ENCODE measurements around the gene PTPRA.
A peak's percentile ranks its signal among the peaks of the same experiment; 100 is the strongest.
"Not testable (repeated sequence)": the region's sequence is repeated elsewhere in the genome, so short reads cannot be mapped to it uniquely, and the experiment has no call there.

The PTPRA gene

DNA sequence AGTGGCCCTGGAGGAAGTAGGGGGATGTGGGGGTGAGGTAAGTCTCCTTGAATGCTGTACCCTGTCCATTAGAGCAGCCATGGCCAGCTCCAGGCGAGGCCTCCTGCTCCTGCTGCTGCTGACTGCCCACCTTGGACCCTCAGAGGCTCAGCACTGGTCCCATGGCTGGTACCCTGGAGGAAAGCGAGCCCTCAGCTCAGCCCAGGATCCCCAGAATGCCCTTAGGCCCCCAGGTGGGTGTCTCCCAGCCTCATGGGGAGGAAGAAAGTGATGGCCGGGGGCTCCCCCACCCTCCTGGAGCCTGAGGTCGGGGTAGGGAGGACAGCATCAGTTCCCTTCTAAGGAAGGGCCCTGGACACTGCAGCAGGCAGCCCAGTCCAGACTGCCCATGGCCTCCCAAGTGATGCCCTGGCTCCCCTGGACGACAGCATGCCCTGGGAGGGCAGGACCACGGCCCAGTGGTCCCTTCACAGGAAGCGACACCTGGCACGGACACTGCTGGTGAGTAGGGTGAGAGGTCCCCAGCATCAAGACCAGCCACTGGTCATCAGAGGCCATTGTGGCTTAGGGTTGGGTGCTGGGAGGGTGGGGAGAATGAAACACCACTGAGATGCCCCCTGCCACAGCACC lies 171.2 kb downstream of the PTPRA start:
- H3K9ac ChIP-seq (ENCODE audit: low read depth, low read length), result no peak overlapping the region
- peaks cover 21% of the 10 kb centered on the region for H3K4me1 ChIP-seq (ENCODE audit: control insufficient read depth, insufficient read depth, low read length)
- H3K4me3 ChIP-seq (ENCODE audit: low read depth, low read length), result no peak overlapping the region
- H3K27ac ChIP-seq (ENCODE audit: low read depth, low read length), result no peak overlapping the region
- H3K36me3 ChIP-seq (ENCODE audit: control insufficient read depth, insufficient read depth, low read length), result peaks cover 31% of the 10 kb centered on the region
- no peaks in the 10 kb centered on the region for H3K9me3 ChIP-seq (ENCODE audit: control insufficient read depth, insufficient read depth, low read length)
- no peaks in the 10 kb centered on the region for H3K27me3 ChIP-seq (ENCODE audit: control insufficient read depth, insufficient read depth, low read length)

DNA sequence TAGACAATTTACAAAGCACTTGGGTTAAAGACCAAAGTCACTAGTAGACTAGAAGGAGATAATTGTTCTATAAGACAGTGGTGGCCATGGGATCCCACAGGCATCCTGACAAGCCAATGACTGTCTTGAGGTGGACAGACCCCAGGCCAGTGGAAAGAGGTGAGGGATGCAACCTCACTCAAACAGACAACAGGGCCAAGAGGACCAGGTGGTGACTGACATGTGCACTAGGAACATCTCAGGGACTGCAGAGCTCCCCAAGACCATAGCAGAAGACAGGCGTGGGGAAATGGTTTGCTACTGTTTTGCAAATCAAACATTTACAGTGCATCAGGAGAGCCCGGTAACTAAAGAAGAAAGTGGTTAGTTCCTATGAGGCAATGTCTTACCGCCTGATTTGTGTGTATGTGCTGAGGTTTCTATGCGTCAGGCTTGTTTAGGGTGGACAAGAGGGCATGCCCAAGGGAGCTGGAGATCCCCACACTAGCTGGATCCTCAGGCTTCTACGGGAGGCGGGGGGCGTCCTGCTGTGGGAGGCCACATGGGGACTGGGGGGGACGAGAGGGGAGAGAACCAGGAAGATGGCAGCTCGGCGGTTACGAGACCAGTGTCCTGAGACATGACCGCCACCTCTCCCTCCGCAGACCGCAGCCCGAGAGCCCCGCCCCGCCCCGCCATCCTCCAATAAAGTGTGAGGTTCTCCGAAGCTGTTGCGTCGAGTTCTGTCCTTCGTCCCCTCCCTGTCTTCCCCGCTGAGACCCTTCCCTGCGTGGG lies 171.9 kb downstream of the PTPRA start:
- peaks cover 21% of the 10 kb centered on the region for H3K4me1 ChIP-seq (ENCODE audit: control insufficient read depth, insufficient read depth, low read length)
- H3K4me3 ChIP-seq (ENCODE audit: low read depth, low read length), result peak overlapping the region; percentile 95
- H3K9me3 ChIP-seq (ENCODE audit: control insufficient read depth, insufficient read depth, low read length), result no peaks in the 10 kb centered on the region
- H3K36me3 ChIP-seq (ENCODE audit: control insufficient read depth, insufficient read depth, low read length), result peaks cover 30% of the 10 kb centered on the region
- peak overlapping the region; percentile 67 for H3K27ac ChIP-seq (ENCODE audit: low read depth, low read length)
- H3K9ac ChIP-seq (ENCODE audit: low read depth, low read length), result peak overlapping the region; percentile 86
- H3K27me3 ChIP-seq (ENCODE audit: control insufficient read depth, insufficient read depth, low read length), result no peaks in the 10 kb centered on the region

DNA sequence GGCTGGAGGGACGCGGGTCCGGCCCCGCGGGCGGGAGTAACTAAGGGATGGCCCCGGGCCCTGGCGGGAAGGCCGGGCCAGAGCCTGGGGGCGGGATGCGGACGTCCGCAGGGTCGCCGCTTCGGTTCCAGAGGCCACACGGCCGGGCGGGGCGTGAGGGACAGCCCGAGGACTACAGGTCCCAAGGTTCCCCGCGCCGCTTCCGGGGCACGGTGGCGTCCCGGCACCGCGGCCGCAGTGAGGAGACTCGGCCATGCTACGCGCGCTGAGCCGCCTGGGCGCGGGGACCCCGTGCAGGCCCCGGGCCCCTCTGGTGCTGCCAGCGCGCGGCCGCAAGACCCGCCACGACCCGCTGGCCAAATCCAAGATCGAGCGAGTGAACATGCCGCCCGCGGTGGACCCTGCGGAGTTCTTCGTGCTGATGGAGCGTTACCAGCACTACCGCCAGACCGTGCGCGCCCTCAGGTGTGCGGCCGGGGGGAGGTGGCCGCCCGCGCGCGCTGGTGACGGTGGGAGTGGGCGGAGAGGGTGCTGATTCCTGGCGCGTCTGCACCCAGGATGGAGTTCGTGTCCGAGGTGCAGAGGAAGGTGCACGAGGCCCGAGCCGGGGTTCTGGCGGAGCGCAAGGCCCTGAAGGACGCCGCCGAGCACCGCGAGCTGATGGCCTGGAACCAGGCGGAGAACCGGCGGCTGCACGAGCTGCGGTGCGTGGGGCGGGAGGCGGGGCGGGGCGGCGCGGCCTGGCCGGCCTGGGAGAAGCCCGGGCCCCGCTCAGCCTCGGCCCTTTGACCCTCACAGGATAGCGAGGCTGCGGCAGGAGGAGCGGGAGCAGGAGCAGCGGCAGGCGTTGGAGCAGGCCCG lies 172.8 kb downstream of the PTPRA start, which contains the start of gene MRPS26:
TSS of gene MRPS26 (plus strand) at position 237 of the 861 bp plus-strand sequence. CDS start at position 254, 17 bp downstream.
- Histone ChIP-seq H3K36me3 (ENCODE audit: control insufficient read depth, insufficient read depth, low read length) (peaks cover 27% of the 10 kb centered on the region), H3K9me3 (ENCODE audit: control insufficient read depth, insufficient read depth, low read length) (no peaks in the 10 kb centered on the region), H3K27ac (ENCODE audit: low read depth, low read length) (peak within 1 kb of the TSS; percentile 67), H3K27me3 (ENCODE audit: control insufficient read depth, insufficient read depth, low read length) (no peaks in the 10 kb centered on the region), H3K9ac (ENCODE audit: low read depth, low read length) (peak within 1 kb of the TSS; percentile 86), H3K4me1 (ENCODE audit: control insufficient read depth, insufficient read depth, low read length) (peaks cover 21% of the 10 kb centered on the region), H3K4me3 (ENCODE audit: low read depth, low read length) (peak within 1 kb of the TSS; percentile 95)

DNA sequence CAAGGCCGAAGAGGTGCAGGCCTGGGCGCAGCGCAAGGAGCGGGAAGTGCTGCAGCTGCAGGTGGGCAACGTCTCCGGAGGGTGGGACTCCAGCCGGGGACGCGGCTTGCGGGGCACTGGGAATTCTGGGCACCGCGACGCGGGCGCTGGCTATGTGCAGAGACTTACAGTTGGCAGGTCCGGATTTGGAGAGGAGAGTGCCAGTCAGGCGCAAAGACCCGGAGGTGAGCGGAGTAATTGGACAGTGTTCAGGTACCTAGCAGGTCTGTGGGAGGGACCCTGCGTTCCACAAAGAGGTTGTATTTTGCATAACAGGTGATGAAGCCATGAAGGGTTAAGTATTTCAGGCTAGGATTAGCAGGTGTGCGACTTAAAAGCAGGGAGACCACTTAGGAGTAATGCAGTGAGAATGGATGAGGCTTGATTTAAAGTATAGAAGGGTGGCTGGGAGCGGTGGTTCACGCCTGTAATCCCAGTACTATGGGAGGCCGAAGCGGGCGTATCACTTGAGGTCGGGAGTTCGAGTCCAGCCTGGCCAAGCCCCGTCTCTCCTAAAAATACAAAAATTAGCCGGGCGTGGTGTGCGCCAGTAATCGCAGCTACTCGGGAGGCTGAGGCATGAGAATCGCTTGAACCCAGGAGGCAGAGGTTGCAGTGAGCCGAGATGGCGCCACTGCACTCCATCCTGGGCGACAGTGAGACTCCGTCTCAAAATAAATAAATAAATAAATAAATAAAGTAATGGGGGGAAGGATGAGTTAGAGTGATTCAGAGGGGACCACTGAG lies 173.6 kb downstream of the PTPRA start:
- peaks cover 27% of the 10 kb centered on the region for H3K36me3 ChIP-seq (ENCODE audit: control insufficient read depth, insufficient read depth, low read length)
- no peaks in the 10 kb centered on the region for H3K9me3 ChIP-seq (ENCODE audit: control insufficient read depth, insufficient read depth, low read length)
- peak overlapping the region; percentile 36 for H3K27ac ChIP-seq (ENCODE audit: low read depth, low read length)
- H3K9ac ChIP-seq (ENCODE audit: low read depth, low read length), result peak overlapping the region; percentile 86
- peaks cover 16% of the 10 kb centered on the region for H3K4me1 ChIP-seq (ENCODE audit: control insufficient read depth, insufficient read depth, low read length)
- no peaks in the 10 kb centered on the region for H3K27me3 ChIP-seq (ENCODE audit: control insufficient read depth, insufficient read depth, low read length)
- peak overlapping the region; percentile 95 for H3K4me3 ChIP-seq (ENCODE audit: low read depth, low read length)

DNA sequence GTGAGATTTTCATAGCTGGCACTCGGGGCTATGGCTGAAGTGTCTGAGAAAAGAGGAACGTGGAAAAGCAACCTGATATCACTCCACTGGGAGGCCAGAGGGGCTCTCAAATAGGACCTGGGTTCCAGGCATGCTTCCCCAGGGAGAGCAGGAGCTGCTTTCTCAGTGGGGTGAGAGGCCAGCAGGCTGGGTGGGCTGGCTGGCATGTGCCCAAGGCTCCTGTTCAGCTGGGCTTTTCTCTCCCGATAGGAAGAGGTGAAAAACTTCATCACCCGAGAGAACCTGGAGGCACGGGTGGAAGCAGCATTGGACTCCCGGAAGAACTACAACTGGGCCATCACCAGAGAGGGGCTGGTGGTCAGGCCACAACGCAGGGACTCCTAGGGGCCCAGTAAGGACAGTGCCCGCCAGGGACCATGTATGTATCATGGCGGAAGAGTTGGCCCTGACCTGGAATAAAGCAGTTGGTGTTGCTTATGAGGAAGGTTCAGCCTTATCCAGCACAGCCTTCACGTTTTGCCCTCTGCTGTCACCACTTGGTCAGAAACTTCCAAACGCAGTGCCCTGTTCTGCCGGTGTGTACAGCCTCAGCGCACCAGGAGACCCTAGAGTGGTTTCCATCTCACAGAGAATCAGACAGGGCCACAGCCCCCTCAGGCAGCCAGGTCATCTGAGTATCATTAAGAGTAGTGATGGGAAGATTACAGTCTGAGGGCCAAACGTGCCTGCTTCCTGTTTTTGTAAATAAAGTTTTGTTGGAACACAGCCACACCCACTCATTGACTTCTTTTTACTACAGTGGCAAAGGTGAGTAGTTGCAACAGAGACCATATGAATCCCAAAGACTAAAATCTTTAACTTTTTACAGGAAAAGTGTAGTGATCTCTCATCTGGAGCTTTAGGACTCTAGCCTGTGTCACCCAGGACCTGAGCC lies 174.5 kb downstream of the PTPRA start:
- Histone ChIP-seq H3K4me1 (ENCODE audit: control insufficient read depth, insufficient read depth, low read length) (peaks cover 7% of the 10 kb centered on the region; the same call in 1 of the 2 replicates), H3K27ac (ENCODE audit: low read depth, low read length) (no peak overlapping the region), H3K4me3 (ENCODE audit: low read depth, low read length) (no peak overlapping the region), H3K9me3 (ENCODE audit: control insufficient read depth, insufficient read depth, low read length) (no peaks in the 10 kb centered on the region), H3K27me3 (ENCODE audit: control insufficient read depth, insufficient read depth, low read length) (no peaks in the 10 kb centered on the region), H3K9ac (ENCODE audit: low read depth, low read length) (no peak overlapping the region), H3K36me3 (ENCODE audit: control insufficient read depth, insufficient read depth, low read length) (peaks cover 27% of the 10 kb centered on the region)

DNA sequence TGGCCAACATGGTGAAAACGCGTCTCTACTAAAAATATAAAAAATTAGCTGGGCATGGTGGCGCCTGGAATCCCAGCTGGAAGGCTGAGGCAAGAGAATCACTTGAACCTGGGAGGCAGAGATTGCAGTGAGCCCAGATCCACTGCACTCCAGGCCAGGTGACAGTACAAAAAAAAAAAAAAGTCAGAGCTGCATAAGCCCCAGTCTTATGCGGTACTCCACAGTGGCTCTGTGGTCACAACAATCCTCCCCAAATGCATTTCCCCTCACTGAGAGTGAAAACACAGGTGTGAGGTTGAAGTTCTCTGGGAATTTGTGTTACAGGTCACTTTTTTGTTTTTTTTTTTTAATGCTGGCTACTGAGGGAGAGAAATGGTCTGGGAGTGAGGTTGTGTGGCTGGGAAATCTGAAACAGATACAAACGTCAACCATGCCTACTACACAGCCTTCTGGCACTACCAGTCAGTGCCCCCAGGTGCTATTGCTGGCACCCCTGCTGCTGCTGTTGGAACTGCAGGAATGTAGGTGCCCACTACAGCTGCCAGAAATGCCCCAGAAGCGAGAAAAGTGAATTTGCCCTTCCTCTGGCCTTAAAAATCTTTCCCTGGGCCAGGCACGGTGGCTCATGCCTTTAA lies 178.2 kb downstream of the PTPRA start:
- no peak overlapping the region for H3K4me3 ChIP-seq (ENCODE audit: low read depth, low read length)
- no peaks in the 10 kb centered on the region for H3K27me3 ChIP-seq (ENCODE audit: control insufficient read depth, insufficient read depth, low read length)
- H3K27ac ChIP-seq (ENCODE audit: low read depth, low read length), result no peak overlapping the region
- H3K36me3 ChIP-seq (ENCODE audit: control insufficient read depth, insufficient read depth, low read length), result peaks cover 27% of the 10 kb centered on the region
- H3K9me3 ChIP-seq (ENCODE audit: control insufficient read depth, insufficient read depth, low read length), result no peaks in the 10 kb centered on the region
- no peak overlapping the region for H3K9ac ChIP-seq (ENCODE audit: low read depth, low read length)
- no peaks in the 10 kb centered on the region for H3K4me1 ChIP-seq (ENCODE audit: control insufficient read depth, insufficient read depth, low read length)

DNA sequence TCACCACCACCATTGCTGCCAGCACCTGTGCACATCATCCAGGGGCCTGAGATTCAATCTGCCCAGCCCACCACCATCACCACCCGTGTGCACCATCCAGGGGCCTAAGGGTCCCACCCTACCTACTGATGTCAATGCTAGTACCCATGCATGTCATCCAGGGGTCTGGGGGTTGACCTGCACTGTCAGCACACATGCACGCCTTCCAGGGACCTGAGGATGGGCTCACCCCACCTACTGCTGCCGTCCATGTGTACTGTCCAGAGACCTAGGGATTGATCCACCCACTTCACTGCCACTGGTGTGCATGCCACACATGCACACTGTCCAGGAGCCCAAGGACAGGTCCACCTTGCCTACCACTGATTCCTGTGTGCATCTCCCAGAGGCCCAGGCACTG lies 186.2 kb downstream of the PTPRA start:
- H3K4me1 ChIP-seq (ENCODE audit: control insufficient read depth, insufficient read depth, low read length), result no peaks in the 10 kb centered on the region
- H3K27ac ChIP-seq (ENCODE audit: low read depth, low read length), result no peak overlapping the region
- no peaks in the 10 kb centered on the region for H3K9me3 ChIP-seq (ENCODE audit: control insufficient read depth, insufficient read depth, low read length)
- no peaks in the 10 kb centered on the region for H3K27me3 ChIP-seq (ENCODE audit: control insufficient read depth, insufficient read depth, low read length)
- no peak overlapping the region for H3K9ac ChIP-seq (ENCODE audit: low read depth, low read length)
- H3K36me3 ChIP-seq (ENCODE audit: control insufficient read depth, insufficient read depth, low read length), result no peaks in the 10 kb centered on the region
- H3K4me3 ChIP-seq (ENCODE audit: low read depth, low read length), result no peak overlapping the region

DNA sequence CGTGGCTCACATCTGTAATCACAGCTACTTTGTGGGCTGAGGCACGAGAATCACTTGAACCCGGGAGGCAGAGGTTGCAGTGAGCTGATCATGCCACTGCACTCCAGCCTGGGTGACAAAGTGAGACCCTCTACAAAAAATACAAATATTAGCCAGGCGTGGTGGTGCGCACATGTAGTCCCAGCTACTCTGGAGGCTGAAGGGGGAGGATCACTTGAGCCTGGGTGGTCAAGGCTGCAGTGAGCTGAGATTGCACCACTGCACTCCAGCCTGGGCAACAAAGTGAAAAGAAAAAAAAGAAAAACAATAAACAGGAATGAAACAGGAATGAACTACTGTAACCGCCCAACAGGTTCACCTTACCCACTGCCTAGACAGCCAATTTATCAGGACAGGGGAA lies 190.8 kb downstream of the PTPRA start:
- H3K4me3 ChIP-seq (ENCODE audit: low read depth, low read length), result not testable (repeated sequence)

DNA sequence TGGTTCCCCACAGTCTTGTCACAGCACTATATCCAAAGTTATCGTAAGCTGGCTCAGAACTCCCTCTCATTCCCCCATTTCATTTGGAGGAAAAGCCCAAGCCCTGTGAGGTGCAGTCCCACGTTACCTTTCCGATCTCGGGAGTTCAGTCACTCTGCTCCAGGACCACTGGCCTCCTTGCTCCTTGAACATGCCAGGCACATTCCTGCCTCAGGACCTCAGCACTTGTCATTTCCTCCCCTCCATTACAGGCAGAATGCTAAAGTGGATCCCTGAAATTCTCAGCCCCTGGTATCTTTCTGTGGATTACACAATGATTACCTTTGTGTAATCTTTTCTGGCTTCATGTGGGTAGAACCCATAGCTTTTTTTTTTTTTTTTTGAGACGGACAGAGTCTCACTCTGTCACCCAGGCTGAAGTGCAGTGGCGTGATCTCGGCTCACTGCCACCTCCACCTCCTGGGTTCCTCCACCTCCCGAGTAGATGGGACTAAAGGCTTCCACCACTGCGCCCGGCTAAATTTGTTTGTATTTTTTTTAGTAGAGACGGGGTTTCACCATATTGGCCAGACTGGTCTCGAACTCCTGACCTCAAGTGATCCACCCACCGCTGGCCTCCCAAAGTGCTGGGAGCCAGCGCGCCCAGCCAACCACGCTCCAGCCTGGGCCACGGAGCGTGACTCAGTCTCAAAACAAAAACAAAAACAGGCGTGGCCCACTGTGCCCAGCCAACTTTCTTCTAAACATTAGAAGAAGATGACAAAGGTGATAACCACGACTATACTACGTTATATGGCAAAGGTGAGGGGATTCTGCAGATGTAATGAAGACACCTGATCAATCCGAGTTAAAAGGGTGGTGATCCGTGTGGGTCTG lies 194.1 kb downstream of the PTPRA start:
- Histone ChIP-seq H3K36me3 (ENCODE audit: control insufficient read depth, insufficient read depth, low read length) (no peaks in the 10 kb centered on the region), H3K27me3 (ENCODE audit: control insufficient read depth, insufficient read depth, low read length) (peaks cover 19% of the 10 kb centered on the region), H3K4me3 (ENCODE audit: low read depth, low read length) (no peak overlapping the region), H3K9ac (ENCODE audit: low read depth, low read length) (no peak overlapping the region), H3K27ac (ENCODE audit: low read depth, low read length) (no peak overlapping the region), H3K9me3 (ENCODE audit: control insufficient read depth, insufficient read depth, low read length) (no peaks in the 10 kb centered on the region), H3K4me1 (ENCODE audit: control insufficient read depth, insufficient read depth, low read length) (no peaks in the 10 kb centered on the region)

More for the DNA sequence above, 190.8 kb downstream of the PTPRA start:
- H3K4me1 ChIP-seq (ENCODE audit: control insufficient read depth, insufficient read depth, low read length); H3K27ac ChIP-seq (ENCODE audit: low read depth, low read length); H3K9ac ChIP-seq (ENCODE audit: low read depth, low read length); H3K36me3 ChIP-seq (ENCODE audit: control insufficient read depth, insufficient read depth, low read length); H3K27me3 ChIP-seq (ENCODE audit: control insufficient read depth, insufficient read depth, low read length); H3K9me3 ChIP-seq (ENCODE audit: control insufficient read depth, insufficient read depth, low read length): not testable (repeated sequence)
